HL-60/S4 treated with phorbol 12-myristate 13-acetate at 8.2 ng/mL for 4 days and 3 days (cell line): ENCODE results near the gene ATAD3A.

ENCODE experiments used
- in situ Hi-C: fragments of 300-500 bp; cut with MboI; formaldehyde crosslinking; loops from 2 replicates; pipeline ENCODE4 v1.15.0; 2022; ENCODE audit warnings: low sequenced_read_pairs

Gene ATAD3A

DNA sequence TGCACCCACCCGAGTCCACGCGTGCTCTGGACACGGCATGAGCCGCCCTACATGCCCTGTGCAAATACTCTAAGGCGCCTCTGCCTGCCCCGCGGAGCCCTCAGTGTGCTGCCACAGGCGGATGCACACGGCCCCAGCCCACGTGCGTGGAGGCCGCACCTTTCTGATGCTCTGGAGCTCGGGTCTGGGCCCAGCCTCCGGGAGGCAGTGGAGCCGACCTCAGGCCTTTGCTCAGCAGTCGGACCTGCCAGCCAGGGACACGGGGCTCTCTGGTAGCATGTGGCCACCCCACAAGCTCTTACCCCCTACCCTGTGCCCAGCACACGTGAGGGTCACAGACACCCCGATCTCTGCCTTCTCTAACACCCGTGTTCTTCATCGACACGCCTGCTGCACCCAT lies 26.4 kb downstream of the ATAD3A start:
- in situ Hi-C loops, result no loop called here

DNA sequence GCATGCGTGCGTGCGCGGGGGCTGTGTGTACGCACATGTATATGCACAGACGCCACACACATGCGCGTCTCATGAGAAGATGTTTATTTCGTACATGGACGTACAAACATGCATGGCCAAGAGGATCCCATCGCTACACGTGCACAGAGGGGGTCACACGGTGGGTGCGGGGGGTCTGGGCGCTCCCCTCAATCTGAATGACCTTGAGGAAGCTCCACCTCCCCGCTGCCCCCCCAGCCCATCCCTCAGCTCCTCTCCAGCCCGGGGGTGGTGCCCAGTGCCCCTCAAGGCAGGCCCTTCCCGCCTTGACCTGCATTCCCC lies 27.0 kb downstream of the ATAD3A start:
- in situ Hi-C loops, result no loop called here

DNA sequence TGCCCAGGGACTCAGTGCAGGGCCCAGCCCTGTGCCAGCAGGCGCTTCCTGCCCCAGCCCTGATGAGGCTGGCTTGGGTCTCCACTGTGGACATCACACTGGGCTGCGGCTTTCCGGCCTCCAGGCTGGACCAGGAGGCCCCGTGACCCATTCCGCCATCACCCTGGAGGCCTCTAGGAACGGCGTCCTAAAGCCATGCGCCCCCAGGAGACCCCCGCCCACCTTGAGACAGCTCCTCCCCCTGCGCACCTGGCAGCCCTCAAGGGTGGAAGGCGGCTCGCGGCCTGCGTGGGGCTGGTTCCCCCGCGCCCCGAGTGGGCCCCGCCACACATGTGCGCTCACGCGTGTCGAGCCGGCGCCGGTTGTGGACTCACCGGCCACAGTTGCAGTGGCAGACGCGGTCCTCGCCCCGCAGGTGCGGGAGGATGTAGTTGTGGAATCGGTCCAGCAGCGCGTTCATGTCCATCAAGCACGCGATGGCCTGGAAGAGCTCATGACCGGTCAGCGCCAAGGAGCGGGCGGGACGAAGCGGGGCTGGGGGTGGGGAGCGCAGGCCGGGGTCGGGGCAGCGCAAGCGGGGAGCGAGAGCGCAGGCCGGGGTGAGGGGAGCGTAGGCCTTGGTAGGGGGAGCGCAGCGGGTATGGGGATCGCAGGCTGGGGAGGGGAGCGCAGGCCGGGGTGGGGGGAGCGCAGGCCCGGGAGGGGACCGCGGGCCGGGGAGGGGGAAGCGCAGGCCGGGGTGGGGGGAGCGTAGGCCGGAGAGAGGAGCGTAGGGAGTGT lies 27.5 kb downstream of the ATAD3A start:
- in situ Hi-C loops, result no loop called here

DNA sequence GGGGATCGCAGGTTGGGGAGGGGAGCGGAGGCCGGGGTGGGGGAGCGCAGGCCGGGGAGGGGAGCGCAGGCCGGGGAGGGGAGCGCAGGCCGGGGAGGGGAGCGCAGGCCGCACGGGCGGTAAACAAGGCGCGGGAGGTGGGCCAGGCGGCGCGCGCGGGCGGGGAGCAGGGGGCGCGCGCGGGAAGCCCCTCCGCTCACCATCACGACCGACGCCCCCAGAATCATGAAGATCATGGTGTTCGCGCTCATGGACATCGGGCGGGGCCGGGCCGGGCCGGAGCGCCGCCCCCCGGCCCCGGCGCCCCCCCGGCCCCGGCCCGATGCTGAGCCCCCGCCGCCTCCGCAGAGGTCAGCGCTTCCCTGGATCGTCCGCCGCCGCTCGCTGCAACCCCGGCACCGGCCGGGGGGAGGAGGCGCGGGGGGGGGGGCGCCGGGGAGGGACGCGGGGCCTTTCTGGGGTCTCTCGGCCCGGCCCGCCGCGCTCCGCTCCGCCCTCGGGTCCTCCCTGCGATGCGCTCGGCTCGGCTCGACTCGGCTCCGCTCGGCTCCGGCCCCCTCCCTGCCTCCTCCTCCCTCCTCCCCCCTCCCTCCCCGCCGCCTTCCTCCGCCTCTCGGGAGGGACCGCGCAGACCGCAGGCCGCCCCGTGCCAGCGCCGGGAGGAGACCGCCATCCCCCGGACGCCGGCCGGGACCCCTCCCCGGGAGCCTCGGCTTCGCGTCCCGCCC lies 28.3 kb downstream of the ATAD3A start, which contains the start of gene TMEM240:
Gene TMEM240 (minus strand): TSS at position 535 of the 728 bp plus-strand sequence. CDS start 278 bp downstream, at position 257.
- in situ Hi-C loops, result no loop called here

DNA sequence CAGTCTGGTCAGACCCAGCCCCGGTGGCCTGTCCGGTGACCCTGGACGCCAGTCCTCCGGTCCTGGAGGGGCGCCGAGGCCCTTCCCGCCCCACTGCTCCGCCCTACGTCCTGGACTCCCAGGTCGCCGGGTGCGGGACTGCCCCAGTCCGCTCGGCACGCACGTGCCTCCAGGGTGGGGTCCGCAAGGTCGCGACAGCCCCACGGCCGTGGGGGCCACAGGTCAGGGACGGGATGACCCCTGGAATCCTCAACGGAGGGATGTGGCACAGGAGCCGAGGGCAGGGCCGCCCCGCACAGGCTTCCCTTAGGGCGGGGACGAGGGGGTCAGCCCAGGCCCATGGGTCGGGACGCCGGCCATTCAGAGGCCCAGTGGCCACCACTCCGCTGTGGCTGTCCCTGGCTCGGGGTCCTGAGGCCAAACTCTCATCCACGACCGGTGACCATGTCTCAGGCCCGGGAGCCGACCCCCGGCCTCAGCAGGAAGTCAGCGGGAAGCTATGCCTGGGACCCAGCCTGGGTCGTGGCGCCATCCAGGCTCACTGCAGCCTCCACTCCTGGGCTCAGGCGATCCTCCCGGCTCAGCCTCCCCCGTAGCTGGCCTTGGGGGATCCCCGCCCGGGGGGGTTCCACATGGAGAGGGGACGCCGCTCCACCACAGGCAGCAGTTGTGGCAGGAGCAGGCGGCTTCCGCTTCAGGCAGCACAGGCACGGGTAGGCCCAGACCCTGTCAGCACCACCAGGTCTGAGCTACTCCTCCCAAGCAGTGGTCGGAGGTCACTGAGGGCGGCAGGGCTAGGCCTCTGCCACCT lies 29.1 kb downstream of the ATAD3A start:
- in situ Hi-C loops, result no loop called here

DNA sequence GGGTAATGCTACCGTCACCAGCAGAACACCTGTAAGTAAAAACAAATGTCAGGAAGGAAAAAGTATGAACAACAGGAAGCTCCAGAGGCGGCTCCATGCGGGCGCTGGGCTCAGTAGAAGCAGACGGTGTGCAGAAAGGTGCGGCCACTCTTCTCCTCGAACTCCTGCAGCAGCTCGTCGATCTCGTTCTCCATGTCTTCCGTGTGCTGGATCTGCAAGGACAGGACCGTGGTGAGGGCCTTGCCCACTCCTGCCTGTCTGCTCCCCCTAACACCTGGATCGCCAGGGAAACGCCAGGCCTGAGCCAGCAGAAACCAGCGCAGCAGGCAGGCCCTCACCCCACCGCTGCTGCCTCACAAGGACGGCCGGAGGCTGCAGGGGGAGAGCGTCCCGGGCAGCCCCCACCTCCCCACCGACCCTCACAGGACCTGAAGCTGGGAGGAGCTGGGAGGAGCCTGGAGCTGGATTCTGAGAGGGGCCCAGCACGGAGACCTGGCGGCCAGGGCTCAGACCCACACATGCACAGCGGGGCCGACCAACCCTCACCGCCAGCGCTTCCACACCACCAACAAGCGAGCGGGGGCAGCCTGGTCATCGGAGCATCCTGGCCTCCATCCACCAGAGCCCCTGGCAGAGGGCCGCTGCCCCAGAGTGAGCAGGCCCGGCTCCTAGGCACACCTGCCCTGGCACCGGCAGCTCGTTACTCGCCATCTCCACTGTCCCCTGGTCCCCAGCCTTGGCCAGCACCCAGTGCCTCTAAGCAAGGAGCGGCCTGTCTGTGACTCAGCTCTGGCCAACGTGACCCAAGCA lies 30.2 kb downstream of the ATAD3A start:
- in situ Hi-C loops, result no loop called here

- in situ Hi-C loops, result no loop called here
These were observed 31.1 kb downstream of the ATAD3A start for GRCh38 chr1:1542766-1543705.

DNA sequence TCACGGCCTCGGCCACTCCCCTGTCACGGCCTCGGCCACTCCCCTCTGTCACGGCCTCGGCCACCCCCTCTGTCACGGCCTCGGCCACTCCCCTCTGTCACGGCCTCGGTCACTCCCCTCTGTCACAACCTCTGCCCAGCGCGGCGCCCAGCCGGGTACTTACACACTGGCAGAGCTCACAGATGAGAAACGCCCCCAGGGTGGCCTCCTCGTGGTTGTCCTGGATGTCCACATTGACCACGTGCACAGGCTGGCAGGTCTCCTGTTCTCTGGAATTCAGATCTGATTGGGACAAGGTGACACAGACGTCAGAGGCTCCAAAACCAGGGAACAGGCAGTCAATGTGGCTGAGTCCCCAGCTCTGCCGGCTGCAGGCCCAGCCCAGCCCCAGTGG lies 31.7 kb downstream of the ATAD3A start:
- in situ Hi-C loops, result no loop called here

DNA sequence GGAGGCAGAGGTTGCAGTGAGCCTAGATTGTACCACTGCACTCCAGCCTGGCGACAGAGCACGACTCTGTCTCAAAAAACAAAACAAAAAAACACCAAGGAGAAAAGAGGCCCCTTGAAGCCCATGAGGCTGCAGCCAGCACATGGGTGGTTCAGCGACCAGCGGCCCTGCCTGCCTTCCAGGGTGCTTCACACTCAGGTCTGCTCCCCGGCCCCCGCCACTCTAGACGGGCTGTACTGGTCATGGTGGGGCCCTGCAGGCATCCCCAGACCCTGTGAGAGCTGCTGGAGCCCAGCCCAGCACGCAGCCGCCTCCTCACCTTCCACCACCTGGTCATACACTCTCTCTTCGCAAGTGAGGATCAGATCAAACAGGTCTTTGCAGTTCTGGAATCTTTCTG lies 32.6 kb downstream of the ATAD3A start:
- in situ Hi-C loops, result no loop called here

DNA sequence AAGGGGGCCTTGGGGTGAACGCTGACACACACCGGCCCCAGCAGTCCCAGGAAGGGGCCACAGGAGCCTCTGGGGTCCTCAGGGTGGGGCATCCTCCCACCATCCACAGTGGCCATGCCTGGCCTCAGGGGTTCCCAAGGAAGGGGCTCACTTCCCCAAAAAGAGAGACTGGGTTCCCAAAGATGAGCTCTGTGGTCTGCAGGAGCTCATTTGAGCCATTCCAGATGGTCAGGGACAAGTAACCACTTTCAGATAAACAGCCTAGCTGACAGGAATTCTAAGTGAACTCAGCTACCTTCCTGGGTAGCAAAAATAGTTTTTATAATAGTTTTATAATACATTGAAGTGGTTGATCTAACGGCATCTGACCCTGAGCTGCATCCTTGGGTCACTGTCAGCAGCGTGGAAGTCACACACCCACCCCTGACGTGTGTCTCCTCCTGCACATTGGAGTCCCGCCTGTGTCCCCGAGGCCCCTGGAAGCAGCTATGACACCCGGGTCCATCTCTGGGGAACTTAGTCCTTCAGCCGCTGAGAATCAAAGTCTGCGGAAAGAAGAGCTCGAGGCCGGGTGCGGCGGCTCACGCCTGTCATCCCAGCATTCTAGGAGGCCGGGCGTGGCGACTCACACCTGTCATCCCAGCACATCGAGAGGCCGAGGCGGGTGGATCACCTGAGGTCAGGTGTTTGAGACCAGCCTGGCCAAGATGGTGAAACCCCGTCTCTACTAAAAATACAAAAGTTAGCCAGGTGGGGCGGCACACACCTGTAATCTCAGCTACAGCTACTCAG lies 34.2 kb downstream of the ATAD3A start:
- in situ Hi-C loops, result no loop called here

- in situ Hi-C loops, result no loop called here
These were observed 35.0 kb downstream of the ATAD3A start for GRCh38 chr1:1547011-1547410.

DNA sequence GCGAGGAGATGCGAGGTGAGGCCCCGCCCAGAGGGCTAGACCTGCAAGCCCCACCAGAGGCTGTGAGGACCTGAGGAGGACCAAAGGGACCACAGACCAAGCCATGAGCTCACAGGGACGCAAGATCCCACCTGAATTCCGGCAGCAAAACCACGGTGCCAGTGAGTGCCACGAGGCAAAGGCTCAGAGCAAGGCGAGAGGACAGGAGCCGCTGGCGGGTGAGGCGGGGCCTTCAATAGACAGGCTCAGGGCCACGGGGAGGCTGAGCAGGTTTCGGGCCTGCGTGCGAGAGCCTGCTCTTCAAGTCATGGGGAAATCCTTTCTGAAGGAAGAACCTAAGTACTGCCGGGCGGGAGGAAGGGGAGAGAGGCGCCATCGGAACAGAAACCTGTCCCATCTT lies 35.5 kb downstream of the ATAD3A start:
- in situ Hi-C loops, result no loop called here

DNA sequence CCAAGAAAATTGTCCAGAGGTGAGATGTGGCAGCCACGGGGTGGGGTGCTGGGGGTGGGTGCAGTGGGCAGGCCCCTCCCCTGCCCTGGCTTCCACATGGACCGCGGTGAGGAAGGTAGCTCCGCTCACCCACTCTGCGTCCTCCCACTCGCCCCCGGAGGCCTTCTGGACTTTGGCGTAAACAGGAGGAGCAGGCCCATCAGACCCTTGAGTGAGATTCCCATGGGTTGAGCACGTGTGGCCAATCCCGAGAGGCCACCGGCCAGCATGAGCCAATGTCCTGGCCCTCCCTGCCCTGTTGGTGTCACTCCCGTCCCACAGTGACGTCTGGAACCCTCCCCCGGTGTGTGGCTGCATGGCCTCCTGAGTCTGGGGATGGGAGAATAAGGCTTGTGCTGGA lies 36.6 kb downstream of the ATAD3A start:
- in situ Hi-C loops, result no loop called here

GRCh38 chr1:1550087-1550486 lies 38.1 kb downstream of the ATAD3A start:
- in situ Hi-C loops, result no loop called here

DNA sequence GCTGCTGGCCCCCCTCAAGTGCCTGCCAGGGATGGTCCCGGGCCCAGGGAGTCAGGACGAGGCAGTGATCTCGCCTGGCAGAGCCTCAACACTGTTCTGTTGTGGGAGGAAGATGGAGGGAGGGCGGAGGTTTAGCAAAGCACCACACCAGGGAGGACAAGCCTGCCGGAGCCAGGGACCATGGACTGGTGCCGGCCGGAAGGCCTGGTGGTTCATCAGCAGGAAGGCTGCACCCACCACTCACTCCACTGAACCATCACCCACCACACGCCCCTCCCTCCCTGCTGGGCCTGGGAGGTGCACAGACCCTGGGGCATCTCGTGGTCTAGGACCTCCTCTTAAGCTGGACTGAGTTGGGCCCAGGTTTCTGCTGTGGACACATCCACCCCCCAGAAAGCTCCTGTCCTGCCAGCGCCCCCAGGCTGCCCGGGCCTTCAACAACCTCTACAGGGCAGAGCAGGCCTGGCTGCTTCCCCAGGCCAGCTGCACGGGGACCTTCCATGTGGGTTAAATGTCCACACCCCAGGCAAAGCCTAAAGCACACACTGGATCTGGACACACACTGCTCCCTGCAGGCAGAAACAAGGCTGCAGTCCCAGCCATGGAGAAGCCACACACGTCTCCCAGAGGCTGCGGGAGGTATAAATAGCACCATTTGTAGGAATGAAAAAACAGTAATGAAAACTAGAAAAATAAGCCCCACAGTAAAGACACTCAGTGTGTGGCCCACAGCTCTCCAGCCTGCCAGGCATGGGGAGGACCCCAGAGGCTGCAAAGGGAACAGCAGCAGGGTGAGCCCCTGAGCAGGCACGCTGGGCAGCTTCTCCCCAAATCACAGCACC lies 38.9 kb downstream of the ATAD3A start:
- in situ Hi-C loops, result no loop called here

GRCh38 chr1:1551524-1552262 lies 39.7 kb downstream of the ATAD3A start:
- in situ Hi-C loops, result no loop called here

- in situ Hi-C loops, result no loop called here
These were observed 40.3 kb downstream of the ATAD3A start for GRCh38 chr1:1552263-1552639.
